HepG2 (cell line): ENCODE measurements around the gene STK32A. TPM values are rescaled to one million over a fixed set of nuclear protein-coding genes. Genes with fewer than 3 reads are reported as not detected.

Experiments used
- ATAC-seq: fragments of 200-7000 bp; cut with Tn5 transposase; 3 replicates; pipeline ENCODE4 v1.9.1; 2020; ENCODE audit warnings: mild to moderate bottlenecking, moderate library complexity
- BruUV-seq: library from RNA; stranded (reverse); fragments of 400-500 nt; replicated peaks from 2 replicates; lab custom pipeline; 2021; lab: Mats Ljungman, UMichigan
- CTCF ChIA-PET: fragments of 300-600 bp; formaldehyde crosslinking; extraction: SDS; loops from one replicate; lab custom pipeline; 2021; ENCODE audit warnings: low total read pairs, inconsistent platforms, low intra/inter-chr PET ratio; lab: Yijun Ruan, JAX
- POLR2A ChIA-PET: fragments of 350-600 bp; sonication (Branson Sonifier 250); formaldehyde crosslinking; loops from one replicate; lab custom pipeline; 2020; ENCODE audit warnings: antibody characterized with exemption, inconsistent platforms; lab: Yijun Ruan, JAX
- DNase-seq: peaks from one replicate; pipeline ENCODE4 v3.0.0-alpha.2; 2015; ENCODE audit warnings: low spot score
- FAIRE-seq: peaks from 3 replicates; lab custom pipeline; 2011; peaks lifted over from hg19 to GRCh38; lab: Jason Lieb, UNC
- H2AFZ ChIP-seq: one replicate; pipeline ENCODE4 v1.6.1; 2011; ENCODE audit warnings: low read length, inconsistent platforms
- H3K27ac ChIP-seq: fragments of 300-600 bp; 3 replicates; pipeline ENCODE4 v1.8.0; 2011; ENCODE audit warnings: mixed run types, mild to moderate bottlenecking, mixed read lengths, low read length, inconsistent platforms; ENCODE audit not compliant: insufficient read depth; ENCODE audit errors: extremely low read length
- H3K27me3 ChIP-seq, 2 experiments: fragments of 200-600 bp in 1 of 2; 2 replicates in 1 of 2; 3 replicates in 1 of 2; pipeline versions ENCODE4 v1.6.0 to v1.8.0; 2011; ENCODE audit warnings: low read length in 2 of 2, mild to moderate bottlenecking in 2 of 2, moderate library complexity in 2 of 2, inconsistent platforms in 1 of 2; ENCODE audit not compliant: insufficient read depth in 2 of 2, control insufficient read depth in 1 of 2
- H3K36me3 ChIP-seq, 2 experiments: fragments of 200-600 bp in 1 of 2; replicated peaks in 1 of 2; 2 replicates in 1 of 2; 3 replicates in 1 of 2; pipeline versions ENCODE4 v1.5.1 to v1.8.0; 2011; ENCODE audit warnings: low read length in 2 of 2, inconsistent platforms in 1 of 2; ENCODE audit not compliant: insufficient read depth in 2 of 2, control insufficient read depth in 1 of 2
- H3K4me1 ChIP-seq: 2 replicates; pipeline ENCODE4 v1.5.1; 2012; ENCODE audit warnings: low read length, inconsistent platforms; ENCODE audit not compliant: insufficient read depth
- H3K4me2 ChIP-seq: 2 replicates; pipeline ENCODE4 v1.6.0; 2011; ENCODE audit warnings: low read depth, low read length, inconsistent platforms
- H3K4me3 ChIP-seq, 3 experiments: fragments of 200-600 bp in 1 of 3; sonication (generic), shearing (Covaris generic) in 1 of 3; replicated peaks in 1 of 3; 2 replicates each; pipeline ENCODE4 v1.5.1; 2011 to 2016; ENCODE audit warnings: low read length in 3 of 3, inconsistent platforms in 2 of 3, low read depth in 2 of 3, mild to moderate bottlenecking in 2 of 3, control low read depth in 1 of 3, mixed read lengths in 1 of 3; ENCODE audit not compliant: insufficient read depth in 1 of 3
- H3K79me2 ChIP-seq: one replicate; pipeline ENCODE4 v1.6.1; 2011; ENCODE audit warnings: low read length, inconsistent platforms; ENCODE audit not compliant: insufficient read depth
- H3K9ac ChIP-seq: 2 replicates; pipeline ENCODE4 v1.6.0; 2011; ENCODE audit warnings: mild to moderate bottlenecking, low read depth, low read length, inconsistent platforms; ENCODE audit not compliant: insufficient read depth
- H3K9me3 ChIP-seq: 2 replicates; pipeline ENCODE4 v1.5.1; 2012; ENCODE audit warnings: mild to moderate bottlenecking, low read length
- H4K20me1 ChIP-seq: 2 replicates; pipeline ENCODE4 v1.6.0; 2011; ENCODE audit warnings: inconsistent platforms, mild to moderate bottlenecking, low read length, moderate library complexity; ENCODE audit not compliant: insufficient read depth
- KLF16 ChIP-seq, 2 experiments: sonication (generic) in 1 of 2; formaldehyde crosslinking in 1 of 2; IDR thresholded peaks; 2 replicates each; pipeline versions ENCODE4 v1.6.1 to v1.8.0; 2016 to 2023; ENCODE audit warnings: missing genetic modification reagents in 2 of 2, missing compliant biosample characterization in 1 of 2
- NR2C2 ChIP-seq: sonication (generic); formaldehyde crosslinking; IDR thresholded peaks from 2 replicates; pipeline ENCODE4 v1.4.0; 2020; ENCODE audit warnings: missing genetic modification reagents, mild to moderate bottlenecking, moderate library complexity, borderline replicate concordance
- PAWR ChIP-seq: sonication (generic); formaldehyde crosslinking; IDR thresholded peaks from 2 replicates; pipeline ENCODE4 v1.4.0; 2020; ENCODE audit warnings: missing genetic modification reagents, mild to moderate bottlenecking, borderline replicate concordance
- PAX8 ChIP-seq: sonication (generic); formaldehyde crosslinking; IDR thresholded peaks from 2 replicates; pipeline ENCODE4 v1.8.0; 2022; ENCODE audit warnings: mild to moderate bottlenecking, missing genetic modification reagents, borderline replicate concordance
- PAXIP1 ChIP-seq: sonication (generic); formaldehyde crosslinking; conservative IDR thresholded peaks from 2 replicates; pipeline ENCODE4 v1.4.0; 2020; ENCODE audit warnings: mild to moderate bottlenecking, missing genetic modification reagents, moderate library complexity
- ZKSCAN5 ChIP-seq: sonication (generic); formaldehyde crosslinking; IDR thresholded peaks from 2 replicates; pipeline ENCODE4 v1.5.1; 2020; ENCODE audit warnings: mild to moderate bottlenecking, missing genetic modification reagents
- ZNF264 ChIP-seq: sonication (generic); formaldehyde crosslinking; IDR thresholded peaks from 2 replicates; pipeline ENCODE4 v1.4.0; 2020; ENCODE audit warnings: missing genetic modification reagents
- ZNF713 ChIP-seq: sonication (generic); formaldehyde crosslinking; IDR thresholded peaks from 2 replicates; pipeline ENCODE4 v1.4.0; 2020; ENCODE audit warnings: mild to moderate bottlenecking, missing genetic modification reagents
- ZNF83 ChIP-seq: sonication (generic); formaldehyde crosslinking; IDR thresholded peaks from 2 replicates; pipeline ENCODE4 v1.4.0; 2020; ENCODE audit warnings: missing genetic modification reagents, mild to moderate bottlenecking, borderline replicate concordance
- WGBS: methylation state at CpG from one replicate; pipeline ENCODE4 v1.1.6; 2017; ENCODE audit warnings: low lambda C conversion rate; 5-methylcytosine and 5-hydroxymethylcytosine counted together
- in situ Hi-C: cut with HindIII; loops from 2 replicates; pipeline ENCODE4 v1.10.0; 2017; ENCODE audit warnings: low pct_unique_long_range_greater_than_20kb; ENCODE audit not compliant: extremely low pct_ligation_motif_present
- intact Hi-C: fragments of 100-400 bp; cut with micrococcal nuclease; formaldehyde crosslinking; loops from one replicate; pipeline ENCODE4 v1.10.0; 2022; ENCODE audit not compliant: unreplicated experiment
- polyA plus RNA-seq, 8 experiments: library from polyadenylated mRNA; depleted of rRNA in 3 of 8; stranded (reverse) in 7 of 8; unstranded in 1 of 8; fragments of >200 nt; fragmentation: Illumina TruSeq in 4 of 8; extraction: Trizol in 4 of 8; gene quantifications; 2 replicates each; pipeline versions ENCODE4 v1.2.1 to v1.2.3, GENCODE V29; 2011 to 2016; ENCODE audit warnings: low read depth in 4 of 8, missing spikeins in 1 of 8, mixed read lengths in 1 of 8; ENCODE audit not compliant: insufficient read depth in 1 of 8
- total RNA-seq, 5 experiments: library from RNA; depleted of rRNA; stranded (reverse); fragments of >200 nt; fragmentation: Illumina TruSeq; extraction: Trizol; gene quantifications; 2 replicates each; pipeline ENCODE4 v1.2.3, GENCODE V29; 2016; ENCODE audit warnings: low read depth in 1 of 5
- TF ChIP-seq, protein P1 (sequence below): sonication (generic); formaldehyde crosslinking; IDR thresholded peaks from 2 replicates; pipeline ENCODE4 v1.4.0; 2020; ENCODE audit warnings: missing genetic modification reagents

STK32A gene
- total and polyA plus RNA-seq, 2 of the 13 experiments (the other 11 are each of a cell fraction or from before 2014, with no cell fraction given), result not detected

DNA sequence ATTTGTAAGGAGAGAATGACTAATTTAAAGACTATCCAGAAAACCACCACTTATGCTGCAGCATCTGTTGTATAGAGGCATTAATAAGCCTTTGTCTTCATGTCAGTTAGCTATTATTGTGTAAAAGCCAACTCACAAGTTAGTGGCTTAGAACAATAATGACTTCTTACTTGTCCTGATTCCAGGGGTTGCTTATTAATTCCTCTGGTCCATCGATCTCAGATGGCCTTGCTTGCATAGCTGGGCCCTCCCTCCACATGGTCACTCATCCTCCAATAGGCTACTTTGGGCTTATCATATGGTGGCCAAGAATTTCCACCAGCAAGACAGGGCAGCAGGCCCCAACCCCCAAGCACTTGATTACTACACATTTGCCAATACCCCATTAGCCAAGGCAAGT, 44.5 kb upstream of the STK32A start (continued):
- TF ChIP-seq PAXIP1 (CRISPR knock-in tag) (no peak), ZNF83 (no peak), PAX8 (CRISPR knock-in tag) (no peak), ZNF264 (CRISPR knock-in tag) (no peak)
- TF ChIP-seq, all 625 proteins: peak for 0

- H4K20me1 ChIP-seq, result no peaks in the 10 kb centered on the region
- no peaks in the 10 kb centered on the region for H3K9me3 ChIP-seq
- no peak overlapping the region for H3K27ac ChIP-seq
- intact Hi-C loops, result no loop called here
- no peak overlapping the region for H3K9ac ChIP-seq
- H2AFZ ChIP-seq, result no peak overlapping the region
- no peak for FAIRE-seq
- no peak overlapping the region for H3K4me2 ChIP-seq
- H3K27me3 ChIP-seq, result no peaks in the 10 kb centered on the region
- no peak overlapping the region for H3K4me3 ChIP-seq
- H3K36me3 ChIP-seq, result no peaks in the 10 kb centered on the region
- in situ Hi-C loops, result loop anchor here (25.0 kb wide), 1 partner anchor 531 kb away; no protein-coding TSS in a partner anchor
- DNase-seq, result no peak
- 15% methylated on average over 1 of the region's 1 CpG for WGBS
- ChIA-PET CTCF (no interaction called here), POLR2A (no interaction called here)
- TF ChIP-seq PAWR (CRISPR knock-in tag) (no peak), ZNF713 (CRISPR knock-in tag) (no peak), ZKSCAN5 (CRISPR knock-in tag) (no peak), NR2C2 (CRISPR knock-in tag) (no peak), KLF16 (CRISPR knock-in tag; IDR thresholded peaks at IDR 0.05) (no peak)
- TF ChIP-seq, protein P1, sequence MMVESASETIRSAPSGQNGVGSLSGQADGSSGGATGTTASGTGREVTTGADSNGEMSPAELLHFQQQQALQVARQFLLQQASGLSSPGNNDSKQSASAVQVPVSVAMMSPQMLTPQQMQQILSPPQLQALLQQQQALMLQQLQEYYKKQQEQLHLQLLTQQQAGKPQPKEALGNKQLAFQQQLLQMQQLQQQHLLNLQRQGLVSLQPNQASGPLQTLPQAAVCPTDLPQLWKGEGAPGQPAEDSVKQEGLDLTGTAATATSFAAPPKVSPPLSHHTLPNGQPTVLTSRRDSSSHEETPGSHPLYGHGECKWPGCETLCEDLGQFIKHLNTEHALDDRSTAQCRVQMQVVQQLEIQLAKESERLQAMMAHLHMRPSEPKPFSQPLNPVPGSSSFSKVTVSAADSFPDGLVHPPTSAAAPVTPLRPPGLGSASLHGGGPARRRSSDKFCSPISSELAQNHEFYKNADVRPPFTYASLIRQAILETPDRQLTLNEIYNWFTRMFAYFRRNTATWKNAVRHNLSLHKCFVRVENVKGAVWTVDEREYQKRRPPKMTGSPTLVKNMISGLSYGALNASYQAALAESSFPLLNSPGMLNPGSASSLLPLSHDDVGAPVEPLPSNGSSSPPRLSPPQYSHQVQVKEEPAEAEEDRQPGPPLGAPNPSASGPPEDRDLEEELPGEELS, result no peak
- no peaks in the 10 kb centered on the region for H3K79me2 ChIP-seq
- no peak for ATAC-seq
- no peaks in the 10 kb centered on the region for H3K4me1 ChIP-seq
- BruUV-seq, result no TSS peak
Observed at GRCh38 chr5:147193123-147193522, 41.7 kb upstream of the STK32A start.
